Measurements from ENCODE around the gene IFIT2.

DNA sequence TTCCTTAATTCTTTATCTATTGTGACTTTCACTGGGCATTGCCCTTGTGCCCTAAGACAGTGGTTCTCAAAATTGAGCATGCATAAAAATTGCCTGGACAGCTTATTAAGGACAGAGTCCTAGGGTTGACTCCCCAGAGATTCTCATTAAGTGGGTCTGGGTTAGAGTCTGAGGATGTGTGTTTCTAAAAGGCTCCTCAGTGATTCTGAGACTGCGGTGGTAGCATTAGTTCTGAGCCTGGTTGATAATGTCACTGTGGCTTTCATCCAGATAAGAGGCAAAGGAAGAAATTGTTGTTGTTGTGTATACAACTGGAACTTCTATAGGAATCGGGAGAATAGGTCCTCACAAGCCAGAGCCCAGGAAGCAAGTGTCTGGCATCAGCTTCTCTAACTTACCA is 1.3 kb downstream of the IFIT2 start:
- TF ChIP-seq CTCF (IDR thresholded peaks at IDR 0.05) (no peak), SIN3A (IDR thresholded peaks at IDR 0.05; ENCODE audit: borderline replicate concordance, insufficient read depth, low read depth, low read length) (no peak), POLR2AphosphoS5 (IDR thresholded peaks at IDR 0.05; ENCODE audit: low read depth, low read length) (no peak)
